Measurements from ENCODE around the gene HOXA7. TPM values are rescaled to one million over a fixed set of nuclear protein-coding genes. Genes with fewer than 3 reads are reported as not detected.
A peak's percentile ranks its signal among the peaks of the same experiment; 100 is the strongest.

HOXA7 gene
- total and polyA plus RNA-seq, 2 donors (not counting 3 experiments of a cell fraction or from before 2014, with no cell fraction given): 18.1 to 18.5 TPM

- Histone ChIP-seq H4K20me1 (replicated peaks; ENCODE audit: control insufficient read depth, extremely low read depth, insufficient read depth, low read length) (no peaks in the 10 kb centered on the region), H3K4me1 (ENCODE audit: control insufficient read depth, extremely low read depth, insufficient read depth, low read length) (peaks cover 65% of the 10 kb centered on the region), H3K79me2 (ENCODE audit: control insufficient read depth, insufficient read depth, low read length) (peaks cover 94% of the 10 kb centered on the region), H3K9me3 (replicated peaks; ENCODE audit: control insufficient read depth, insufficient read depth, low read length) (no peaks in the 10 kb centered on the region), H3K9ac (replicated peaks; ENCODE audit: extremely low read depth, insufficient read depth, low read length) (peak overlapping the region; percentile 95), H3K27me3 (ENCODE audit: control insufficient read depth in 2 of 2, insufficient read depth in 2 of 2, low read length in 2 of 2) (no peaks in the 10 kb centered on the region), H3K4me3 (replicated peaks in 1 of 3; ENCODE audit: insufficient read depth in 1 of 3, low read depth in 1 of 3, low read length in 3 of 3) (peak overlapping the region; percentile 53 to 94 (median 69)), H3K9me1 (replicated peaks; ENCODE audit: control insufficient read depth, extremely low read depth, insufficient read depth, low read length) (no peaks in the 10 kb centered on the region), H2AFZ (ENCODE audit: low read depth, low read length) (peak overlapping the region; percentile 64), H3K36me3 (ENCODE audit: control insufficient read depth in 2 of 2, extremely low read depth in 1 of 2, insufficient read depth in 2 of 2, low read length in 2 of 2) (no peaks in the 10 kb centered on the region), H3K27ac (ENCODE audit: insufficient read depth, low read depth, low read length) (peak overlapping the region; percentile 96), H3K4me2 (ENCODE audit: insufficient read depth, low read length) (peak overlapping the region; percentile 98)
- ChIA-PET CTCF (interaction anchor here (0.6 to 8.0 kb wide), 39 partner anchors 9 to 1318 kb away, joined by 3 to 86 read pairs (median 6); partner anchors contain the start of genes HOXA3, HOXA4, HOXA5 and HOXA6), POLR2A (interaction anchor here (0.7 to 1.9 kb wide), 5 partner anchors 12 to 967 kb away, joined by 3 to 6 read pairs (median 5); partner anchors contain the start of gene HOXA9)
- BruUV-seq (replicated peaks): TSS peak; percentile 12
- FAIRE-seq (peak; percentile 89), DNase-seq (ENCODE audit: low read depth, low spot score) (peak; percentile 90)
- TF ChIP-seq FOS (IDR thresholded peaks at IDR 0.05; ENCODE audit: borderline replicate concordance, insufficient read depth, low read length) (peak; percentile 9), GATA2 (IDR thresholded peaks at IDR 0.05; ENCODE audit: insufficient read depth, insufficient read length, low read depth, low read length) (peak; percentile 19), POLR2A (IDR thresholded peaks at IDR 0.05; ENCODE audit: low read depth, low read length) (no peak), MYC (IDR thresholded peaks at IDR 0.05; ENCODE audit: low read depth, low read length) (no peak), CTCF (IDR thresholded peaks at IDR 0.05; ENCODE audit: extremely low read depth in 1 of 2, insufficient read depth in 1 of 2, low read depth in 1 of 2, low read length in 2 of 2) (peak; percentile 93 to 97), EZH2 (IDR thresholded peaks at IDR 0.05; ENCODE audit: borderline replicate concordance, low read depth, low read length, severe bottlenecking) (no peak), POLR2AphosphoS5 (IDR thresholded peaks at IDR 0.05; ENCODE audit: insufficient read depth, low read depth, low read length) (no peak)
- dilution Hi-C loops (cut with MboI; ENCODE audit: extremely low pct_ligation_motif_present, low sequenced_read_pairs) (no loop called here), intact Hi-C loops (cut with micrococcal nuclease) (loop anchor here (1.0 kb wide), 1 partner anchor 8 kb away; no protein-coding TSS in a partner anchor)
Measured at GRCh38 chr7:27179503-27180430, 23.3 kb upstream of the HOXA7 start.
